ENCODE measurements around the gene PCYT1A.

PCYT1A gene

DNA sequence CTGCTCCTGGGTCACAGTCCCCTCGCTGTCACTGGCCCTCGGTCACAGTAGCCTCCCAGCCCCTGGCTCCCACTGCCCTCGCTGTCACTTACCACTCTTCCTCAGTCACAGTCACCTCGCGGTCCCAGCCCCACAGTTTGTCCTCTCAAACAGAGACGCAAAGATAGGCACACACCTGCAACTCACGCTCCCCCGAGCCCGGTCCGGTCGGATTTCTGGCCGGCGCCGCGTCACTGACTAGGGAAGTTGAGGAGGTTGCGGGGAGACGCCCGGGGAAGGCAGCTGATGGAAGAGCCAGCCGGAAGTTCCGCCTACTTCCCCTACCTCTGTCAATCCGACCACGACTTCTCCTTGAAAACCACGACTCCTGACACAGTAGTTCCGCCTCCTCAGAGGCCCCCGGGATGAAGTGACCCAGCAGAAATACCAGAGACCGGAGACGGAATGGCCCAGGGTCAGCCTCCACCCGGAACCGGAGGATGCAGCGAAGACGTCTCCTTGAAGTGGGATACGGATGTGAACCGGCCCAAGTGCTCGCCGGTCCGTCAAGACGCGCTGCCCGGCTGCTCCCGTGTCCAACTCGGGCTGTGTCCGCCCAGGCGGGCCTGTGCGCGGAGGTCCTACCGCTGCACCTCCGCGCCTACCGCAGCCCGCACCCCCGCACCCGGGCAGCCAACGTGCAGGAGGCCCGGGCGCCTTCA, at the start of gene PCYT1A:
TSS of gene PCYT1A (minus strand) at position 287 of the 701 bp plus-strand sequence. CDS start 17,195 bp downstream, outside the sequence.
- H3K4me3 ChIP-seq (replicated peaks; ENCODE audit: low read depth, low read length) = peak within 1 kb of the TSS; percentile 98
- peak; percentile 86 for DNase-seq (ENCODE audit: extremely low read depth, low read depth)
- TF ChIP-seq, protein P1, sequence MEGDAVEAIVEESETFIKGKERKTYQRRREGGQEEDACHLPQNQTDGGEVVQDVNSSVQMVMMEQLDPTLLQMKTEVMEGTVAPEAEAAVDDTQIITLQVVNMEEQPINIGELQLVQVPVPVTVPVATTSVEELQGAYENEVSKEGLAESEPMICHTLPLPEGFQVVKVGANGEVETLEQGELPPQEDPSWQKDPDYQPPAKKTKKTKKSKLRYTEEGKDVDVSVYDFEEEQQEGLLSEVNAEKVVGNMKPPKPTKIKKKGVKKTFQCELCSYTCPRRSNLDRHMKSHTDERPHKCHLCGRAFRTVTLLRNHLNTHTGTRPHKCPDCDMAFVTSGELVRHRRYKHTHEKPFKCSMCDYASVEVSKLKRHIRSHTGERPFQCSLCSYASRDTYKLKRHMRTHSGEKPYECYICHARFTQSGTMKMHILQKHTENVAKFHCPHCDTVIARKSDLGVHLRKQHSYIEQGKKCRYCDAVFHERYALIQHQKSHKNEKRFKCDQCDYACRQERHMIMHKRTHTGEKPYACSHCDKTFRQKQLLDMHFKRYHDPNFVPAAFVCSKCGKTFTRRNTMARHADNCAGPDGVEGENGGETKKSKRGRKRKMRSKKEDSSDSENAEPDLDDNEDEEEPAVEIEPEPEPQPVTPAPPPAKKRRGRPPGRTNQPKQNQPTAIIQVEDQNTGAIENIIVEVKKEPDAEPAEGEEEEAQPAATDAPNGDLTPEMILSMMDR (IDR thresholded peaks at IDR 0.05; ENCODE audit: low read depth, low read length, missing control alignments) = no peak

DNA sequence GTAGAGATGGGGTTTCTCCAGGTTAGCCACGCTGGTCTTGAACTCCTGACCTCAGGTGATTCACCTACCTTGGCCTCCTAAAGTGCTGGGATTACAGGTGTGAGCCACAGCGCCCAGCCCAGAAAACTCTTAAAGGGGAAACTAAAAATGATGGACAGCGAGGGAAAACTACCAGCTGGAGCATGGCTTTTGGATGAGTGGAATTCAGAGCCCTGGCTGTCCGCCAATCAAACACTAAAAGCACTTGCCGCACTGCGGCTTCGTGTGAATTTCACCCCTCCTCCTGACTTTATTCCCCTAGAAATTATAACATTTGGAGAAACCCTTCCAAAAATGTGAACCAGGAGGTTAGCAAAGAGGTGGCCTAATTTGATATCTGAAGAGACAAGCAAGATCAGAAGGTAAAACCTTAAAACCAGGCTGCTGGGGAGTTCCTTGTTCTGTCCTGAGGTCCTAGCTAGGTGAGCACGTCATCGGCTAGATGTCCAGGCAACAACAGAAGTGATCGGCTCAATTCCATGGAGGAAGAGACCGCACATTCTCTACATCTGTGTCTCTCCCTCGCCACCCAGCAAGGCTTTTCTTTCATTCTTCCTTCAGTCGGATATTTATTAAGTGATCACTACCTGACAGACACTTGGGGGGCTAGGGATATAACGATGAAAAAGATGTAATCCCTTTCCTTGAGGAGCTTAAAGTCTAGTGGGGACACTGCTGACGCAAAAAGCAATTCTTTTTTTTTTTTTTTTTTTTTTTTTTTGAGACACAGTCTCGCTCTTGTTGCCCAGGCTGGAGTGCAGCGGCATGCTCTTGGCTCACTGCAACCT, 49.0 kb upstream of the PCYT1A start:
- DNase-seq (ENCODE audit: extremely low read depth, low read depth) = no peak
- no peak overlapping the region for H3K4me3 ChIP-seq (replicated peaks; ENCODE audit: low read depth, low read length)
- TF ChIP-seq, protein P1 (IDR thresholded peaks at IDR 0.05; ENCODE audit: low read depth, low read length, missing control alignments) = no peak

DNA sequence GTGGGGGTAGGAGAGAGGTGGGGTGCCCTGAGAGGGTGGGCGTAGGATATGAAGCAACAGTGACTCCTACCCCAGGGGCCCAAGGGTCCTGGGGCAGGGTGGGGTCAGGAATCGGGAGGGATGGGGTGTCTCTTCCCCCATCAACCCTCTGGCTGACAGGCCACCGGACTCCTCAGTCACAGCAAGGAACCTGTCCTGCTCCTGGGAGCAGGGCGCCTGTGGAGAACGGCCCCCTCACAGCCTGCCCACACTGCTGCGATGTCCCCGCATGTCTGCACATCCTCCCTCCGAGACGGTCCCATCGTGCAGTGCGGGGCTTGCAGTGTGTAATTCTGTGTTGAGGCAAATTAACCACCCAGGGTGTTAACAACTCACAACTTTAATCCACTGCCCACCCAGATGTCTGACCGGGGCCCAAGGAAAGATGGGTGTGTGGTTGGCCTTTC, 48.0 kb upstream of the PCYT1A start:
- H3K4me3 ChIP-seq (replicated peaks; ENCODE audit: low read depth, low read length) = no peak overlapping the region
- TF ChIP-seq, protein P1 (IDR thresholded peaks at IDR 0.05; ENCODE audit: low read depth, low read length, missing control alignments) = no peak
- no peak for DNase-seq (ENCODE audit: extremely low read depth, low read depth)

DNA sequence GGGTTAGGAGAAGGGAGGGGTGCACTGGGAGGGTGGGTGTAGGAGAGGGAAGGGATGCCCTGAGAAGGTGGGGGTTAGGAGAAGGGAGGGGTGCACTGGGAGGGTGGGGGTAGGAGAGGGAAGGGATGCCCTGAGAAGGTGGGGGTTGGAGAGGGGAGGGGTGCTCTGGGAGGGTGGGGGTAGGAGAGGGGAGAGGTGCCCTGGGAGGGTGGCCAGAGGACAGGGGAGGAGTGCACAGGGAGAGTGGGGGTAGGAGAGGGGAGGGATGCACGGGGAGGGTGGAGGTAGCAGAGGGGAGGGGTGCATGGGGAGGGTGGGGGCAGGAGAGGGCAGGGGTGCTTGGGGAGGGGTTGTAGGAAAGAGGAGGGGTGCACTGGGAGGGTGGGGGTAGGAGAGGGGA, 47.5 kb upstream of the PCYT1A start:
- TF ChIP-seq, protein P1 (IDR thresholded peaks at IDR 0.05; ENCODE audit: low read depth, low read length, missing control alignments) = no peak
- no peak for DNase-seq (ENCODE audit: extremely low read depth, low read depth)
- H3K4me3 ChIP-seq (replicated peaks; ENCODE audit: low read depth, low read length) = no peak overlapping the region

DNA sequence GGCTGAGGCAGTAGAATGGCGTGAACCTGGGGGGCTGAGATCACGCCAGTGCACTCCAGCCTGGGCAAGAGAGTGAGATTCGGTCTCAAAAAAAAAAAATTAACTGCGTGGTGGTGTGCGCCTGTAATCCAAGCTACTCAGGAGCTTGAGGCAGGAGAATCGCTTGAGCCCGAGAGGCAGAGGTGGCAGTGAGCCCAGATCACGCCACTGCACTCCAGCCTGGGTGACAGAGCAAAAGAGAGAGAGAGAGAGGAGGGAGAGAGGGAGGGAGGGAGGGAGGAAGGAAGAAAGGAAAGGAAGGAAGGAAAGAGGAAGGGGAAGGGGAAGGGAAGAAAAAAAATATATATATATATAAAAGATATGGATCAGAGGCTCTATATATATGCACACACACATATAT, 44.6 kb upstream of the PCYT1A start:
- TF ChIP-seq, protein P1 (IDR thresholded peaks at IDR 0.05; ENCODE audit: low read depth, low read length, missing control alignments) = no peak
- no peak overlapping the region for H3K4me3 ChIP-seq (replicated peaks; ENCODE audit: low read depth, low read length)
- DNase-seq (ENCODE audit: extremely low read depth, low read depth) = no peak

DNA sequence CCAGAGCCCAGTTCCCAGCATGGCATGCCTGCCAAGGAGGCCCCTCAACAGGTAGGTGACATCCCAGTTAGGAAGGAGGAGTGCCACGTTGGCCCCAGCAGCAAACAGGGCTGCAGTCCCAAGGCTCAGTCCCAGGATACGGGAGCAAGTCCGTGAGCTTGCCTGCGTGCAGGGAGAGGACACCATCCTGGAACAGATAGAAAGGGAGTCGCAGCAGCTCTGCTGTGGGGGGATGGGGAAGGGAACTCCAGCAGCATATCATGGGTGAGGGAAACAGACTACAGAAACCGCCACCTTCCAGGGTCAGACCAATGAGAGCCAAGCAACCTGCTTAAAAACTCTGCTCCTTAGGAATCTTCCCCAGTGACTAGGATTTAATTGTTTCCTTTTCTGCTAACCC, 39.9 kb upstream of the PCYT1A start:
- no peak for DNase-seq (ENCODE audit: extremely low read depth, low read depth)
- TF ChIP-seq, protein P1 (IDR thresholded peaks at IDR 0.05; ENCODE audit: low read depth, low read length, missing control alignments) = no peak
- no peak overlapping the region for H3K4me3 ChIP-seq (replicated peaks; ENCODE audit: low read depth, low read length)

All from HFF-Myc (cell line).